WTC11 (cell line): ENCODE data around the gene ANKRD13D. TPM values are rescaled to one million over a fixed set of nuclear protein-coding genes. Genes with fewer than 3 reads are reported as not detected.

ENCODE experiments used
- ATAC-seq: fragments of 200-7000 bp; cut with Tn5 transposase; 2 replicates; pipeline ENCODE4 v1.10.0; 2021; ENCODE audit warnings: mild to moderate bottlenecking, moderate library complexity
- CTCF ChIA-PET: fragments of 300-600 bp; sonication (Branson Sonifier 250); formaldehyde crosslinking; loops from one replicate; lab custom pipeline; 2021; ENCODE audit warnings: antibody characterized with exemption; lab: Charles Lee
- POLR2A ChIA-PET: fragments of 350-600 bp; sonication (Branson Sonifier 250); formaldehyde crosslinking; loops from one replicate; lab custom pipeline; 2021; ENCODE audit warnings: antibody characterized with exemption; lab: Charles Lee
- DNase-seq: peaks from one replicate; pipeline ENCODE4 v3.0.0; 2021; ENCODE audit warnings: low spot score
- H3K27ac Mint-ChIP-seq: 2 replicates; pipeline ENCODE4 v1.8.0; 2021; ENCODE audit warnings: mixed read lengths
- H3K27me3 Mint-ChIP-seq: 2 replicates; pipeline ENCODE4 v1.8.0; 2021; ENCODE audit warnings: low read depth, mild to moderate bottlenecking, moderate library complexity, mixed read lengths
- H3K36me3 Mint-ChIP-seq: 2 replicates; pipeline ENCODE4 v1.8.0; 2021; ENCODE audit warnings: mixed read lengths
- H3K4me1 Mint-ChIP-seq: 2 replicates; pipeline ENCODE4 v1.8.0; 2022; ENCODE audit warnings: mixed read lengths
- H3K4me3 Mint-ChIP-seq: 2 replicates; pipeline ENCODE4 v1.8.0; 2021; ENCODE audit warnings: mild to moderate bottlenecking, moderate library complexity, mixed read lengths
- H3K9me3 Mint-ChIP-seq: 2 replicates; pipeline ENCODE4 v1.8.0; 2021; ENCODE audit warnings: mixed read lengths
- ELF4 ChIP-seq: sonication (generic); formaldehyde crosslinking; IDR thresholded peaks from 2 replicates; pipeline ENCODE4 v1.8.1; 2022; ENCODE audit warnings: low read depth, mild to moderate bottlenecking, moderate library complexity, missing genetic modification reagents
- ESRRA ChIP-seq: sonication (generic); formaldehyde crosslinking; IDR thresholded peaks from 2 replicates; pipeline ENCODE4 v1.8.1; 2022; ENCODE audit warnings: mild to moderate bottlenecking, missing genetic modification reagents, borderline replicate concordance
- ETV6 ChIP-seq: sonication (generic); formaldehyde crosslinking; IDR thresholded peaks from 2 replicates; pipeline ENCODE4 v1.8.1; 2022; ENCODE audit warnings: mild to moderate bottlenecking, missing genetic modification reagents
- FOXJ3 ChIP-seq: sonication (generic); formaldehyde crosslinking; IDR thresholded peaks from 2 replicates; pipeline ENCODE4 v1.9.0; 2021; ENCODE audit warnings: missing genetic modification reagents, mild to moderate bottlenecking, borderline replicate concordance
- FOXP1 ChIP-seq: sonication (generic); formaldehyde crosslinking; IDR thresholded peaks from 2 replicates; pipeline ENCODE4 v1.8.0; 2022; ENCODE audit warnings: missing genetic modification reagents, mild to moderate bottlenecking, moderate library complexity, borderline replicate concordance
- GRHL2 ChIP-seq: fragments of 250-450 bp; sonication (Bioruptor Pico); IDR thresholded peaks from 2 replicates; pipeline ENCODE4 v1.8.0; 2022; ENCODE audit warnings: mild to moderate bottlenecking, moderate library complexity; ENCODE audit not compliant: insufficient replicate concordance, severe bottlenecking
- JAZF1 ChIP-seq: fragments of 250-450 bp; sonication (Bioruptor Pico); IDR thresholded peaks from 2 replicates; pipeline ENCODE4 v1.9.0; 2021; ENCODE audit warnings: moderate library complexity, mild to moderate bottlenecking, inconsistent platforms
- JUN ChIP-seq: sonication (generic); formaldehyde crosslinking; IDR thresholded peaks from 2 replicates; pipeline ENCODE4 v1.8.0; 2023; ENCODE audit warnings: mild to moderate bottlenecking, missing genetic modification reagents
- NR3C1 ChIP-seq: sonication (generic); formaldehyde crosslinking; conservative IDR thresholded peaks from 2 replicates; pipeline ENCODE4 v1.8.1; 2023; ENCODE audit warnings: low read depth, mild to moderate bottlenecking, missing genetic modification reagents
- RELA ChIP-seq: sonication (generic); formaldehyde crosslinking; IDR thresholded peaks from 2 replicates; pipeline ENCODE4 v1.8.1; 2022; ENCODE audit warnings: missing genetic modification reagents, mild to moderate bottlenecking, borderline replicate concordance
- SMAD3 ChIP-seq: sonication (generic); formaldehyde crosslinking; IDR thresholded peaks from 2 replicates; pipeline ENCODE4 v1.8.0; 2022; ENCODE audit warnings: missing genetic modification reagents, mild to moderate bottlenecking, borderline replicate concordance
- TP53 ChIP-seq: sonication (generic); formaldehyde crosslinking; IDR thresholded peaks from 2 replicates; pipeline ENCODE4 v1.8.1; 2023; ENCODE audit warnings: mild to moderate bottlenecking, missing genetic modification reagents
- ZMAT4 ChIP-seq: fragments of 250-450 bp; sonication (Bioruptor Pico); IDR thresholded peaks from 2 replicates; pipeline ENCODE4 v1.9.0; 2021; ENCODE audit warnings: mild to moderate bottlenecking
- ZNF219 ChIP-seq: sonication (generic); formaldehyde crosslinking; IDR thresholded peaks from 2 replicates; pipeline ENCODE4 v1.8.0; 2023; ENCODE audit warnings: missing genetic modification reagents, mild to moderate bottlenecking, borderline replicate concordance
- ZNF232 ChIP-seq: sonication (generic); formaldehyde crosslinking; IDR thresholded peaks from 2 replicates; pipeline ENCODE4 v1.8.0; 2022; ENCODE audit warnings: mild to moderate bottlenecking, missing genetic modification reagents
- ZNF263 ChIP-seq: sonication (generic); formaldehyde crosslinking; IDR thresholded peaks from 2 replicates; pipeline ENCODE4 v1.8.1; 2022; ENCODE audit warnings: low read depth, mild to moderate bottlenecking, moderate library complexity, missing genetic modification reagents
- ZNF317 ChIP-seq: sonication (generic); formaldehyde crosslinking; IDR thresholded peaks from 2 replicates; pipeline ENCODE4 v1.8.1; 2023; ENCODE audit warnings: low read depth, mild to moderate bottlenecking, moderate library complexity, missing genetic modification reagents, borderline replicate concordance
- ZNF396 ChIP-seq: fragments of 250-450 bp; sonication (Bioruptor Pico); IDR thresholded peaks from 2 replicates; pipeline ENCODE4 v1.8.0; 2021; ENCODE audit warnings: mild to moderate bottlenecking, moderate library complexity, borderline replicate concordance
- ZNF423 ChIP-seq: fragments of 250-450 bp; sonication (Bioruptor Pico); IDR thresholded peaks from 2 replicates; pipeline ENCODE4 v2.1.2; 2022; ENCODE audit warnings: mild to moderate bottlenecking, moderate library complexity
- total RNA-seq: library from RNA; stranded (reverse); gene quantifications from 3 replicates; pipeline ENCODE4 v1.2.3, GENCODE V29; 2021
- TF ChIP-seq, protein P1 (sequence below): fragments of 250-450 bp; sonication (Bioruptor Pico); IDR thresholded peaks from 2 replicates; pipeline ENCODE4 v1.9.0; 2021; ENCODE audit warnings: mild to moderate bottlenecking, borderline replicate concordance
- TF ChIP-seq, protein P2 (sequence below): fragments of 200-600 bp; IDR thresholded peaks from 2 replicates; pipeline ENCODE4 v1.8.0; 2022; ENCODE audit warnings: antibody characterized with exemption
- TF ChIP-seq, protein P3 (sequence below): sonication (generic); formaldehyde crosslinking; IDR thresholded peaks from 2 replicates; pipeline ENCODE4 v1.8.0; 2023; ENCODE audit warnings: missing genetic modification reagents
- TF ChIP-seq, protein P4 (sequence below): sonication (generic); formaldehyde crosslinking; IDR thresholded peaks from 2 replicates; pipeline ENCODE4 v1.8.1; 2022; ENCODE audit warnings: mild to moderate bottlenecking, missing genetic modification reagents, moderate library complexity, borderline replicate concordance
- TF ChIP-seq, protein P5 (sequence below): fragments of 250-450 bp; sonication (Bioruptor Pico); IDR thresholded peaks from 2 replicates; pipeline ENCODE4 v1.8.0; 2021; ENCODE audit warnings: mild to moderate bottlenecking
- TF ChIP-seq, protein P6 (sequence below): sonication (generic); formaldehyde crosslinking; IDR thresholded peaks from 2 replicates; pipeline ENCODE4 v1.8.0; 2022; ENCODE audit warnings: mild to moderate bottlenecking, missing genetic modification reagents

The ANKRD13D gene
- total RNA-seq, 1 experiment from 2014 or later, result 55.5 TPM

DNA sequence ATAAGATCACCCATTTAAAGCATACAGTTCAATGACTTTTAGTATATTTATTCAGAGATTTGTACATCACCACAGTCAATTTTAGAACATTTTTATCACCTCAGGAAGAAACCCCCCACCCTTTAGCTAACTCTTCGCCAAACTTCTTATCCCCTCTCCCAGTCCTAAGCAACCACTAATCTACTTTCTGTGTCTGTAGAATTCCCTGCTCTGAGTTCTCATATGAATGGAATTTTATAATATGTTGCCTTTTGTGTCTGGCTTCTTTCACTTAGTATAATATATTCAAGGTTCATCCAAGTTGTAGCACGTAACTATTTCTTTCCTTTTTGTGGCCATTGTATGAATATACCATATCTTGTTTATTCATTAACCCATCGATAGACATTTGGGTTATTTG lies 3.6 kb downstream of the ANKRD13D start:
- H3K9me3 Mint-ChIP-seq, result peaks cover 15% of the 10 kb centered on the region
- peaks cover 44% of the 10 kb centered on the region for H3K36me3 Mint-ChIP-seq
- DNase-seq, result no peak
- no peak overlapping the region for H3K4me3 Mint-ChIP-seq
- TF ChIP-seq, protein P1, sequence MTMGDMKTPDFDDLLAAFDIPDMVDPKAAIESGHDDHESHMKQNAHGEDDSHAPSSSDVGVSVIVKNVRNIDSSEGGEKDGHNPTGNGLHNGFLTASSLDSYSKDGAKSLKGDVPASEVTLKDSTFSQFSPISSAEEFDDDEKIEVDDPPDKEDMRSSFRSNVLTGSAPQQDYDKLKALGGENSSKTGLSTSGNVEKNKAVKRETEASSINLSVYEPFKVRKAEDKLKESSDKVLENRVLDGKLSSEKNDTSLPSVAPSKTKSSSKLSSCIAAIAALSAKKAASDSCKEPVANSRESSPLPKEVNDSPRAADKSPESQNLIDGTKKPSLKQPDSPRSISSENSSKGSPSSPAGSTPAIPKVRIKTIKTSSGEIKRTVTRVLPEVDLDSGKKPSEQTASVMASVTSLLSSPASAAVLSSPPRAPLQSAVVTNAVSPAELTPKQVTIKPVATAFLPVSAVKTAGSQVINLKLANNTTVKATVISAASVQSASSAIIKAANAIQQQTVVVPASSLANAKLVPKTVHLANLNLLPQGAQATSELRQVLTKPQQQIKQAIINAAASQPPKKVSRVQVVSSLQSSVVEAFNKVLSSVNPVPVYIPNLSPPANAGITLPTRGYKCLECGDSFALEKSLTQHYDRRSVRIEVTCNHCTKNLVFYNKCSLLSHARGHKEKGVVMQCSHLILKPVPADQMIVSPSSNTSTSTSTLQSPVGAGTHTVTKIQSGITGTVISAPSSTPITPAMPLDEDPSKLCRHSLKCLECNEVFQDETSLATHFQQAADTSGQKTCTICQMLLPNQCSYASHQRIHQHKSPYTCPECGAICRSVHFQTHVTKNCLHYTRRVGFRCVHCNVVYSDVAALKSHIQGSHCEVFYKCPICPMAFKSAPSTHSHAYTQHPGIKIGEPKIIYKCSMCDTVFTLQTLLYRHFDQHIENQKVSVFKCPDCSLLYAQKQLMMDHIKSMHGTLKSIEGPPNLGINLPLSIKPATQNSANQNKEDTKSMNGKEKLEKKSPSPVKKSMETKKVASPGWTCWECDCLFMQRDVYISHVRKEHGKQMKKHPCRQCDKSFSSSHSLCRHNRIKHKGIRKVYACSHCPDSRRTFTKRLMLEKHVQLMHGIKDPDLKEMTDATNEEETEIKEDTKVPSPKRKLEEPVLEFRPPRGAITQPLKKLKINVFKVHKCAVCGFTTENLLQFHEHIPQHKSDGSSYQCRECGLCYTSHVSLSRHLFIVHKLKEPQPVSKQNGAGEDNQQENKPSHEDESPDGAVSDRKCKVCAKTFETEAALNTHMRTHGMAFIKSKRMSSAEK (CRISPR knock-in tag), result no peak
- TF ChIP-seq, protein P2, sequence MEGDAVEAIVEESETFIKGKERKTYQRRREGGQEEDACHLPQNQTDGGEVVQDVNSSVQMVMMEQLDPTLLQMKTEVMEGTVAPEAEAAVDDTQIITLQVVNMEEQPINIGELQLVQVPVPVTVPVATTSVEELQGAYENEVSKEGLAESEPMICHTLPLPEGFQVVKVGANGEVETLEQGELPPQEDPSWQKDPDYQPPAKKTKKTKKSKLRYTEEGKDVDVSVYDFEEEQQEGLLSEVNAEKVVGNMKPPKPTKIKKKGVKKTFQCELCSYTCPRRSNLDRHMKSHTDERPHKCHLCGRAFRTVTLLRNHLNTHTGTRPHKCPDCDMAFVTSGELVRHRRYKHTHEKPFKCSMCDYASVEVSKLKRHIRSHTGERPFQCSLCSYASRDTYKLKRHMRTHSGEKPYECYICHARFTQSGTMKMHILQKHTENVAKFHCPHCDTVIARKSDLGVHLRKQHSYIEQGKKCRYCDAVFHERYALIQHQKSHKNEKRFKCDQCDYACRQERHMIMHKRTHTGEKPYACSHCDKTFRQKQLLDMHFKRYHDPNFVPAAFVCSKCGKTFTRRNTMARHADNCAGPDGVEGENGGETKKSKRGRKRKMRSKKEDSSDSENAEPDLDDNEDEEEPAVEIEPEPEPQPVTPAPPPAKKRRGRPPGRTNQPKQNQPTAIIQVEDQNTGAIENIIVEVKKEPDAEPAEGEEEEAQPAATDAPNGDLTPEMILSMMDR, result no peak
- TF ChIP-seq ZNF263, result no peak
- TF ChIP-seq, protein P3, sequence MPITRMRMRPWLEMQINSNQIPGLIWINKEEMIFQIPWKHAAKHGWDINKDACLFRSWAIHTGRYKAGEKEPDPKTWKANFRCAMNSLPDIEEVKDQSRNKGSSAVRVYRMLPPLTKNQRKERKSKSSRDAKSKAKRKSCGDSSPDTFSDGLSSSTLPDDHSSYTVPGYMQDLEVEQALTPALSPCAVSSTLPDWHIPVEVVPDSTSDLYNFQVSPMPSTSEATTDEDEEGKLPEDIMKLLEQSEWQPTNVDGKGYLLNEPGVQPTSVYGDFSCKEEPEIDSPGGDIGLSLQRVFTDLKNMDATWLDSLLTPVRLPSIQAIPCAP (CRISPR knock-in tag), result no peak
- no peak for TF ChIP-seq SMAD3 (CRISPR knock-in tag)
- no peak for TF ChIP-seq ELF4 (CRISPR knock-in tag)
- TF ChIP-seq NR3C1 (CRISPR knock-in tag), result no peak
- TF ChIP-seq FOXJ3, result no peak
- TF ChIP-seq, protein P4, sequence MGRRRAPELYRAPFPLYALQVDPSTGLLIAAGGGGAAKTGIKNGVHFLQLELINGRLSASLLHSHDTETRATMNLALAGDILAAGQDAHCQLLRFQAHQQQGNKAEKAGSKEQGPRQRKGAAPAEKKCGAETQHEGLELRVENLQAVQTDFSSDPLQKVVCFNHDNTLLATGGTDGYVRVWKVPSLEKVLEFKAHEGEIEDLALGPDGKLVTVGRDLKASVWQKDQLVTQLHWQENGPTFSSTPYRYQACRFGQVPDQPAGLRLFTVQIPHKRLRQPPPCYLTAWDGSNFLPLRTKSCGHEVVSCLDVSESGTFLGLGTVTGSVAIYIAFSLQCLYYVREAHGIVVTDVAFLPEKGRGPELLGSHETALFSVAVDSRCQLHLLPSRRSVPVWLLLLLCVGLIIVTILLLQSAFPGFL (CRISPR knock-in tag), result no peak
- H3K27ac Mint-ChIP-seq, result no peak overlapping the region
- H3K4me1 Mint-ChIP-seq, result peaks cover 7% of the 10 kb centered on the region
- ChIA-PET CTCF (interaction anchor here (2.3 kb wide), 1 partner anchor 25 kb away, joined by 9 read pairs; no protein-coding TSS in a partner anchor), POLR2A (interaction anchor here (1.7 kb wide), 1 partner anchor 10 kb away, joined by 5 read pairs; the partner anchor contains the start of gene SSH3)
- no peaks in the 10 kb centered on the region for H3K27me3 Mint-ChIP-seq
- ATAC-seq, result no peak

GRCh38 chr11:67293090-67293489 lies 4.0 kb downstream of the ANKRD13D start:
- Mint-ChIP-seq H3K4me3 (no peak overlapping the region), H3K4me1 (peaks cover 3% of the 10 kb centered on the region), H3K27ac (no peak overlapping the region), H3K36me3 (peaks cover 48% of the 10 kb centered on the region), H3K9me3 (peaks cover 15% of the 10 kb centered on the region), H3K27me3 (no peaks in the 10 kb centered on the region)
- DNase-seq (no peak), ATAC-seq (no peak)
- no peak for TF ChIP-seq ESRRA (CRISPR knock-in tag)
- no peak for TF ChIP-seq ZNF317 (CRISPR knock-in tag)
- no peak for TF ChIP-seq RELA (CRISPR knock-in tag)
- TF ChIP-seq FOXP1 (CRISPR knock-in tag), result no peak
- TF ChIP-seq ZMAT4, result no peak
- TF ChIP-seq ZNF219 (CRISPR knock-in tag), result no peak
- TF ChIP-seq, protein P5, sequence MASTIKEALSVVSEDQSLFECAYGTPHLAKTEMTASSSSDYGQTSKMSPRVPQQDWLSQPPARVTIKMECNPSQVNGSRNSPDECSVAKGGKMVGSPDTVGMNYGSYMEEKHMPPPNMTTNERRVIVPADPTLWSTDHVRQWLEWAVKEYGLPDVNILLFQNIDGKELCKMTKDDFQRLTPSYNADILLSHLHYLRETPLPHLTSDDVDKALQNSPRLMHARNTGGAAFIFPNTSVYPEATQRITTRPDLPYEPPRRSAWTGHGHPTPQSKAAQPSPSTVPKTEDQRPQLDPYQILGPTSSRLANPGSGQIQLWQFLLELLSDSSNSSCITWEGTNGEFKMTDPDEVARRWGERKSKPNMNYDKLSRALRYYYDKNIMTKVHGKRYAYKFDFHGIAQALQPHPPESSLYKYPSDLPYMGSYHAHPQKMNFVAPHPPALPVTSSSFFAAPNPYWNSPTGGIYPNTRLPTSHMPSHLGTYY, result no peak
- no peak for TF ChIP-seq TP53 (CRISPR knock-in tag)
- no peak for TF ChIP-seq JUN (CRISPR knock-in tag)
- no peak for TF ChIP-seq ZNF396 (CRISPR knock-in tag)
- no peak for TF ChIP-seq ELF4 (CRISPR knock-in tag)
- no peak for TF ChIP-seq ZNF423
- no peak for TF ChIP-seq GRHL2 (CRISPR knock-in tag)
- no peak for TF ChIP-seq ZNF232 (CRISPR knock-in tag)
- no peak for TF ChIP-seq ETV6 (CRISPR knock-in tag)
- TF ChIP-seq JAZF1, result no peak
- TF ChIP-seq, protein P6, sequence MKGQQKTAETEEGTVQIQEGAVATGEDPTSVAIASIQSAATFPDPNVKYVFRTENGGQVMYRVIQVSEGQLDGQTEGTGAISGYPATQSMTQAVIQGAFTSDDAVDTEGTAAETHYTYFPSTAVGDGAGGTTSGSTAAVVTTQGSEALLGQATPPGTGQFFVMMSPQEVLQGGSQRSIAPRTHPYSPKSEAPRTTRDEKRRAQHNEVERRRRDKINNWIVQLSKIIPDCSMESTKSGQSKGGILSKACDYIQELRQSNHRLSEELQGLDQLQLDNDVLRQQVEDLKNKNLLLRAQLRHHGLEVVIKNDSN (CRISPR knock-in tag), result no peak
- ChIA-PET CTCF (interaction anchor here (2.3 kb wide), 1 partner anchor 24 kb away, joined by 9 read pairs; no protein-coding TSS in a partner anchor), POLR2A (interaction anchor here (1.7 kb wide), 1 partner anchor 10 kb away, joined by 5 read pairs; the partner anchor contains the start of gene SSH3)
